Left kidney (tissue), 8 donors: ENCODE data around the gene KRTAP12-4. TPM values are rescaled to one million over a fixed set of nuclear protein-coding genes. Genes with fewer than 3 reads are reported as not detected.
"Not testable (repeated sequence)": the region's sequence is repeated elsewhere in the genome, so short reads cannot be mapped to it uniquely, and the experiment has no call there.

Experiments
- DNase-seq: peaks from one replicate; pipeline ENCODE4 v3.0.0-alpha.2; 2013
- long read RNA-seq, 8 donors: transcript quantifications; one replicate each; lab custom pipeline, GENCODE V29; 2026
- polyA plus RNA-seq: library from polyadenylated mRNA; unstranded; fragments of 120-200 nt; gene quantifications from one replicate; pipeline ENCODE4 v1.2.1, GENCODE V29; 2013; ENCODE audit not compliant: insufficient read length

The KRTAP12-4 gene
- polyA plus RNA-seq: not detected
- long read RNA-seq, donor 1: 0 reads
- long read RNA-seq, donor 2: 0 reads
- long read RNA-seq, donor 3: 0 reads
- long read RNA-seq, donor 4: 0 reads
- long read RNA-seq, donor 5: 0 reads
- long read RNA-seq, donor 6: 0 reads
- long read RNA-seq, donor 7: 0 reads
- long read RNA-seq, donor 8: 0 reads

DNA sequence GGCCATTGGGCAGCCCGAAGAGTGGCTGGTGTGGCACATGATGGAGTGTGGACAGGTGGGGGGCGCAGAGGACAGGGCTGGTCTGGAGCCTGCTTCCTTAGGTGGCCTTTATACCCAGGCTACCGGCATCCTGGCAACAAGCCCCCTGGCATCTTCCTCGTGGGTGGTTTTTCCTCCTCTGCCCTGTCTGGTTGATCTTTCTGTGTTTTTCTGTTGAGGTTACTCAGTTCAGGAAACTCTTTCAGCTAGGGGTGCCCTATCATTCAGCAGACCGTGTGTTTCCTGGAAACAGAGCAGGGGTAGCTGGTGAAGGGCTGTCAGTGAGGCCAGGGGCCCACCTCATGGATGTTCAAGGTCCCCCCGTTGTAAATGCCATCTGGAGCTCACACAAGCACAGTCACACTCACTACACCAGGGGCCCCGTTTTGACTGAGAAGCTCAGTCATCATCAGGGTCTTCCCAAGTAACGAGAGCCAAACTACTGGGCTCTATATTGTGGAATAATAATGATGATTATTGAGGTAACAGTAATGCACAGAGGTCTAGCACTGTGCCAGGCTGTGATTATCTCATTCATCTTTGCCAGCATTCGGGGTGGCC lies at the start of gene KRTAP12-4:
TSS of gene KRTAP12-4 (minus strand) at position 84 of the 600 bp plus-strand sequence. CDS start at position 39, 45 bp downstream.
- DNase-seq: no peak

- no peak for DNase-seq
These were observed 49.5 kb upstream of the KRTAP12-4 start for GRCh38 chr21:44703731-44704635.

DNA sequence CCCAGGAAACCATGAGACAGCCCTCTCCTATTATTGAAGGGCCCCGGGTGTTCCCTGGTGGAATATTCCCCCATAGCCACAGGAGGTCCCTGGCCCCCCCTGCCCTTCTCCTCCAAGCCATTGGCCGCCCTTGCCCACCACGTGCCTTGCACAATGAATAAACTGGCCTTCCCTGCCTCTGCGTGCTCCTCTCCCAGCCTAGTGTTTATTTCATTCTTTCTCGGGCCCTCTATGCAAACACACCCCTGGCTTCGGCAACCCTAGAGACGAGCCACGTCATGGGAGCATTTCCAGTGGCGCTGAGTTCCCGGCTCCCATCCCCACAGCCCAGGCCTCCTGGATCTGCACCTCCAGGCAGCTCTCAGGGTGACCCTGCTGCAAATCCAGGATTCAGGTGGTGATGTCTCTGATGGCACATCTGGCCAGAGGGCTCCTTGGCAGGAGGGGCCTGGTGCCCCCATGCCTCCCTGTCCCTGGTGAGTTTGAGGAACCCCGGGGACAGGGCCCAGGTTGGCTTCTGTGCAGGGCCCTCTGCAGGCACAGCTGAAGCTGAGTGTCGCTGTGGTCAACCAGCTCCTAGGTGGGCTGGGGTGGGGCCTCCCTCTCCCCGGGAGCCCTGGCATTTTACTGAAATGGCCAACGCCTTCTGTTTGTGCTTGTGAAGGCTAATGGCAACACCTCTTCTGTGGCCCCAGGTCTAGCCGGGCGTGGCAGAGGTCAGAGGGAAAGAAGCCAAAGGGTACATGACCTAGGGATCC lies 48.7 kb upstream of the KRTAP12-4 start:
- no peak for DNase-seq

GRCh38 chr21:44702111-44702972 lies 47.9 kb upstream of the KRTAP12-4 start:
- no peak for DNase-seq

- DNase-seq: no peak
These were observed 47.1 kb upstream of the KRTAP12-4 start for GRCh38 chr21:44701541-44701940.

DNA sequence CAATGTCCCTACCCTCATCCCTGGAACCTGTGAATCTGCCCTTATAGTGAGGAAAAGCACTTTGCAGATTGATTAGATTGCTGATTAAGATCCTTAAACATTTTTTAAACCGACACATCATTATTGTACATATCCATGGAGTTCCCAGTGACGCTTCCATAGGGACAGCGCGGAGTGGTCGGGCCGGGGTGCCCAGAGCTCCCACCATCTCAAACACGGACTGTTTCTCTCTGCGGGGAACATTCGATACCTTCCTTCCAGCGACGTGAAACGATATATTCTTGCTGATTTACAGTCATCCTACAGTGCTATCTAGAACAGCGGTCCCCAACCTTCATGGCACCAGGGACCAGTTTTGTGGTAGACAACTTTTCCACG lies 46.6 kb upstream of the KRTAP12-4 start:
- DNase-seq: no peak

DNA sequence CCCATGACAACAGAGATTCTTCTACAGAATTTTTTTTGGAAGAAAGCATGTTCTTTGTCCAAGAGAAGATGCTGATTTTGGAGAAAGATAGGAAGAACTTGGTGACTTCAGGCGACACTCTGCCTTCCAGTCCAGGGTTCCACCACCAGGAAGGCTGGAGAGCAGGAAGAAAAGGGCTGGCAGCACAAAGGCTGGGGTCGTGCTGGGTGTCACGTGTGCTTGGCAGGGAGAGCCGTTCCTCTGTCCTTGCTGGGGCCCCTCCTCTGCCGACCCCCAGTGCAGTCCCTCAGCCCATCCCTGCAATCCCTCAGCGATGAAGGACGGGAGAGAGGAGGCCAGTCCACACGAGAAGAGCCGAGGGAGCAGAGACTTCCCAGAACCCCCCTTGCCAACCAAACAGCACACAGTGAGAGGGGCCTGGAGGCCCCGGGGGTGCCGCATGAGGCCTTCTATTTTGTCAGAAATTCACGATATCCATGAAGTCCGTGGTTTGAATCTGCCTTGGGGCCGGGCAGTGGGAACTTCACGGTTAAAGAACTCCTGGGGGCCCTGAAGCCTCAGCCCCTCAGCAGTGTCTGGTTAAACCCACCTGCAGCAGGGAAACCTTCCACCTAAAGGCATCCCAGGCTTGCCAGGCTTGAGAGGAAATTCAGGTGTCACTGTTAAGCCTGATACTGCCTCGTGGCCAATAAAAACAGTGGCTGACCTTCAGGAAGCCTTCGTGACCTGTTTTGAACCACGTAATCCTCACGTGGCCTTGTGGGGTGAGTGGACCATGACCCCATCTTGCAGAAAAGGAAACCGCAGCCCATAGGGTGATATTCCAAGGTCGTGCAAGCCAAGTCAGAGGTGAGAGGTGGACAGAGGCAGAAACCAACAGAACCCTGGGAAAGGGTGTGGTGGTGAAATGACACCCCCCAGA lies 45.9 kb upstream of the KRTAP12-4 start:
- no peak for DNase-seq

DNA sequence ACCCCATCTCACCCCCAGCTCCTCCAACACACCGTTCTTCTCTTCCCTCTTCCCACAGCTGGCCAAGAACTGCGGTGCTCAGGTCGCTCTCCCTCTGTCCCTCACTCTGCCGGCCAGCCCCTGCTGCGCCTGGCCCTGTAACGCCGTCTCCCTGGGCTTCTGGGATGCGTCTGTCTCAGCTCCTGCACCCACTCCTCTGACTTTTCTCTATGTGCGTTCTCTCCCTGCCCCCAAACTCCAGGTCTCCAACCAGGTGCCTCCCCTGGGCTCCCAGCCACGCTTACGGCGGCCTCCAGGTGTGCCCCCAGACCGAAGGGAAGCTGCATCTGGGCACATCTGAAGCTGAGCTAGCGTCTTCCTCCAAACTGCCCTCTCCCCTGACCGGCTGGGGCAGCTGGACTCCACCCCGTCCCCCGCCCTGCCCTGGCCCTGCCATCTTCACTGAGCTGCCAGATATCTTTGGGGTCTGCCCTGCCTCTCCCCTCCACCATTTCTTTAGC lies 45.1 kb upstream of the KRTAP12-4 start:
- DNase-seq: no peak

- no peak for DNase-seq
These were observed 43.6 kb upstream of the KRTAP12-4 start for GRCh38 chr21:44697811-44698734.

DNA sequence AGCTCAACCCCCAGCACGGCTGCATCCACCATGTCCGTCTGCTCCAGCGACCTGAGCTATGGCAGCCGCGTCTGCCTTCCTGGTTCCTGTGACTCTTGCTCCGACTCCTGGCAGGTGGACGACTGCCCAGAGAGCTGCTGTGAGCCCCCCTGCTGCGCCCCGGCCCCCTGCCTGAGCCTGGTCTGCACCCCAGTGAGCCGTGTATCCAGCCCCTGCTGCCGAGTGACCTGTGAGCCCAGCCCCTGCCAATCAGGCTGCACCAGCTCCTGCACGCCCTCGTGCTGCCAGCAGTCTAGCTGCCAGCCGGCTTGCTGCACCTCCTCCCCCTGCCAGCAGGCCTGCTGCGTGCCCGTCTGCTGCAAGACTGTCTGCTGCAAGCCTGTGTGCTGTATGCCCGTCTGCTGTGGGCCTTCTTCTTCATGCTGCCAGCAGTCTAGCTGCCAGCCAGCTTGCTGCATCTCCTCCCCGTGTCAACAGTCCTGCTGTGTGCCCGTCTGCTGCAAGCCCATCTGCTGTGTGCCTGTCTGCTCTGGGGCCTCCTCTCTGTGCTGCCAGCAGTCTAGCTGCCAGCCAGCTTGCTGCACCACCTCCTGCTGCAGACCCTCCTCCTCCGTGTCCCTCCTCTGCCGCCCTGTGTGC lies 42.8 kb upstream of the KRTAP12-4 start, which contains the start of gene KRTAP10-12:
TSS of gene KRTAP10-12 (plus strand) at position 1 of the 639 bp plus-strand sequence. CDS start at position 31, 30 bp downstream.
- DNase-seq: not testable (repeated sequence)

DNA sequence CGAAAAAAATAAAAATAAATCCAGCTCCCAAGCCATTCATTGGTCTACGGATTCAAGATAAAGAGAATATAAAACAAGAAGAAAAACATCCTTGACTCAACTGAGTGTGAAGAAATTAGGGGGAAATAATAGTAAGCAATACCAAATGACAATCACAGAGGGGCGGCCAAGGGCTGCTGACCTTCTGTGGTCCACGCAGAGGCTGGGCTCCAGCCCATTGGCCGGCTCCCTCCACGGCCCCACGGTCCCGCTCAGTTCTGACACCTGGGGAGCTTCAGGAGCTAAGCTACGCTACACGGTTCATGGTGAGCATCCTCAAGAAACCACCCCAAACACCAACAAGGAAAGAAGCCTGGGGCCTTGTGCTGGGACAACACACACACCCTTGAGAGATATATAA lies 42.1 kb upstream of the KRTAP12-4 start:
- DNase-seq: no peak

- no peak for DNase-seq
These were observed 41.2 kb upstream of the KRTAP12-4 start for GRCh38 chr21:44695641-44696040.

DNA sequence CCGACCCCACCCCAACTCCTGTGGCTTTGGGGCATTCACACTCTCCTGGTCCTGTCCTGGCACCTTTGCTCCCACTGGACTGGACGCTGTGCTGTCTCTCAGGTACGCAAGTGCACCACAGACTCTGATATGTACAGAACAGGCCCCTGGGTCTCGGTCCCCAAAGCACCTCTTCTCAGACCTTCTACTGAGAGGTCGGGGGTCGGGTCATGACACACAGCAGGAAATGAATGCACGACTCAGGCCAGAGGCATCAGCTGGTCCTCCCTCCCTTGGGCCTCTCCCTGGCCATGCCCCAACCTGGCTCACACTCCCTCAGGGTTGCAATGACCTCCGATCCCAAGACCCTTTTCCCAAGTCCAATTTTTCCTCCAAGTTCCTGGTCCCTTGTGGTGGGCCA lies 40.7 kb upstream of the KRTAP12-4 start:
- DNase-seq: no peak

- DNase-seq: no peak
These were observed 40.3 kb upstream of the KRTAP12-4 start for GRCh38 chr21:44694776-44695175.

- DNase-seq: no peak
These were observed 38.5 kb upstream of the KRTAP12-4 start for GRCh38 chr21:44692798-44693512.

GRCh38 chr21:44691686-44692085 lies 37.2 kb upstream of the KRTAP12-4 start:
- DNase-seq: no peak

GRCh38 chr21:44689740-44690139 lies 35.3 kb upstream of the KRTAP12-4 start:
- DNase-seq: not testable (repeated sequence)
